Thyroid gland (tissue), 4 donors: Measurements from ENCODE around the gene CLMP. TPM values are rescaled to one million over a fixed set of nuclear protein-coding genes. Genes with fewer than 3 reads are reported as not detected.

ENCODE experiments used
- DNase-seq, 2 donors: peaks; one replicate each; pipeline ENCODE4 v3.0.0-alpha.2; 2019
- H3K27ac ChIP-seq, 3 donors: fragments of 200-600 bp; sonication (generic); 1 replicate in 2 of 3; 2 replicates in 1 of 3; pipeline ENCODE4 v1.5.1; 2016 to 2019; ENCODE audit warnings: mild to moderate bottlenecking in 1 of 3, moderate library complexity in 1 of 3
- H3K27me3 ChIP-seq: fragments of 200-600 bp; sonication (generic); one replicate; pipeline ENCODE4 v1.5.1; 2019
- H3K36me3 ChIP-seq, 2 donors: fragments of 200-600 bp; sonication (generic); one replicate each; pipeline ENCODE4 v1.5.1; 2016 to 2019
- H3K4me1 ChIP-seq, 2 donors: fragments of 200-600 bp; sonication (generic); one replicate each; pipeline ENCODE4 v1.5.1; 2017 to 2019
- H3K4me3 ChIP-seq, 3 donors: fragments of 200-600 bp; sonication (generic); replicated peaks in 1 of 3; 1 replicate in 2 of 3; 2 replicates in 1 of 3; pipeline ENCODE4 v1.5.1; 2016; ENCODE audit warnings: mild to moderate bottlenecking in 1 of 3
- H3K9me3 ChIP-seq: fragments of 200-600 bp; sonication (generic); one replicate; pipeline ENCODE4 v1.5.1; 2017
- POLR2A ChIP-seq, 2 donors: fragments of 450-650 bp; IDR thresholded peaks; one replicate each; pipeline ENCODE4 v1.6.1; 2017; ENCODE audit warnings: antibody characterized with exemption in 2 of 2, mild to moderate bottlenecking in 2 of 2, moderate library complexity in 1 of 2
- WGBS, 2 donors: methylation state at CpG; one replicate each; pipeline ENCODE4 v1.1.5; 2017; 5-methylcytosine and 5-hydroxymethylcytosine counted together
- intact Hi-C: fragments of 100-400 bp; cut with DNase I; formaldehyde crosslinking; loops from one replicate; pipeline ENCODE4 v1.15.1; 2023
- total RNA-seq, 4 donors: library from RNA; depleted of rRNA; stranded (reverse); fragments of >200 nt; gene quantifications; one replicate each; pipeline ENCODE4 v1.2.3, GENCODE V29; 2016
- TF ChIP-seq, protein P1 (sequence below), 6 experiments: fragments of 200-600 bp in 3 of 6; fragments of 450-650 bp in 3 of 6; sonication (generic) in 3 of 6; IDR thresholded peaks; one replicate each; pipeline ENCODE4 v1.5.1; 2016 to 2019; ENCODE audit warnings: antibody characterized with exemption in 6 of 6, mild to moderate bottlenecking in 2 of 6, inconsistent platforms in 1 of 6, moderate library complexity in 1 of 6

The CLMP gene
- total RNA-seq, 4 donors from 2014 or later = 4.9 to 13.2 (median 9.3) TPM

DNA sequence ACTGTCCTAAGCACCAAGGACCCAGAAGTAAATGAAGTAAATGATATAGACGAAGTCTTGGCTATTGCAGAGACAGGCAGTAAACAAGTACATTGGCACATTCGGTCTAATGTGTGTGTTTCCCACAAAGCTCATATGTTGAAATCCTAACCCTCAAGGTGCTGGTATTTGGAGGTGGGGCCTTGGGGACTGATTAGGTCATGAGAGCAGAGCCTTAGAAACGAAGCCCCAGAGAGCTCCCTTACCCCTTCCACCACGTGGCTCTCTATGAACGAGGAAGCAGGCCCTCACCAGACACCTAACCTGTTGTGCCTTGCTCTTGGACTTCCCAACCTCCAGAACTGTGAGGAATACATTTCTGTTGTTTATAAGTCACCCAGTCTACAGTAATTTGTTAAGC lies 14.9 kb downstream of the CLMP start:
- Histone ChIP-seq H3K4me3 (no peak overlapping the region), H3K4me1 (no peaks in the 10 kb centered on the region), H3K9me3 (no peaks in the 10 kb centered on the region), H3K27me3 (no peaks in the 10 kb centered on the region), H3K27ac (no peak overlapping the region), H3K36me3 (no peaks in the 10 kb centered on the region)
- WGBS, 2 donors = 75 to 76% methylated on average over 5 of the region's 5 CpGs
- no peak for DNase-seq
- intact Hi-C loops = no loop called here
- no peak for TF ChIP-seq POLR2A (IDR thresholded peaks at IDR 0.05)
- TF ChIP-seq, protein P1, sequence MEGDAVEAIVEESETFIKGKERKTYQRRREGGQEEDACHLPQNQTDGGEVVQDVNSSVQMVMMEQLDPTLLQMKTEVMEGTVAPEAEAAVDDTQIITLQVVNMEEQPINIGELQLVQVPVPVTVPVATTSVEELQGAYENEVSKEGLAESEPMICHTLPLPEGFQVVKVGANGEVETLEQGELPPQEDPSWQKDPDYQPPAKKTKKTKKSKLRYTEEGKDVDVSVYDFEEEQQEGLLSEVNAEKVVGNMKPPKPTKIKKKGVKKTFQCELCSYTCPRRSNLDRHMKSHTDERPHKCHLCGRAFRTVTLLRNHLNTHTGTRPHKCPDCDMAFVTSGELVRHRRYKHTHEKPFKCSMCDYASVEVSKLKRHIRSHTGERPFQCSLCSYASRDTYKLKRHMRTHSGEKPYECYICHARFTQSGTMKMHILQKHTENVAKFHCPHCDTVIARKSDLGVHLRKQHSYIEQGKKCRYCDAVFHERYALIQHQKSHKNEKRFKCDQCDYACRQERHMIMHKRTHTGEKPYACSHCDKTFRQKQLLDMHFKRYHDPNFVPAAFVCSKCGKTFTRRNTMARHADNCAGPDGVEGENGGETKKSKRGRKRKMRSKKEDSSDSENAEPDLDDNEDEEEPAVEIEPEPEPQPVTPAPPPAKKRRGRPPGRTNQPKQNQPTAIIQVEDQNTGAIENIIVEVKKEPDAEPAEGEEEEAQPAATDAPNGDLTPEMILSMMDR (IDR thresholded peaks at IDR 0.05) = no peak

DNA sequence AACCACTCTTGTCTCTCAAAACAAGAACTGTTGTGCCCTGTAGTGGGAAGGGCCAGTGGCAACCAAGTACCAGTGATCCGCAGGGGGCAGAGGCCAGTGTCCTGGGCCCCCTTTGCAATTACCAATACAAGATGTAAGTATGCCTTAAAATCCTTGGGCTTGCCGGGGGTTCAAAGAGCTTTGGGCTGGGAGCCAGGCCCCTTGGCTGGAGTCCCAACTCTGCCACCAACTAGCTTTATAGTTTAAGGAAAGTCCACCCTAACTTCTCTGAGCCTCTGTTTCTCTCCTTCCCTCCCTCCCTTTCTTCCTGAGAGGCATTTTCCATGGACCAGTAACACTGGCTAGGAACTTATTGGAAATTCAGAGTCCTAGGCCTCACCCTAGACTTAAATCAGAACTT lies 15.5 kb downstream of the CLMP start:
- H3K27me3 ChIP-seq = no peaks in the 10 kb centered on the region
- no peak overlapping the region for H3K27ac ChIP-seq
- H3K4me1 ChIP-seq = no peaks in the 10 kb centered on the region
- no peaks in the 10 kb centered on the region for H3K9me3 ChIP-seq
- intact Hi-C loops = no loop called here
- TF ChIP-seq, protein P1 (IDR thresholded peaks at IDR 0.05) = no peak
- no peak for TF ChIP-seq POLR2A (IDR thresholded peaks at IDR 0.05)
- 15 to 51% methylated on average over 2 of the region's 2 CpGs for WGBS, 2 donors
- H3K4me3 ChIP-seq = no peak overlapping the region
- DNase-seq = peak; percentile 14 to 20
- no peaks in the 10 kb centered on the region for H3K36me3 ChIP-seq

DNA sequence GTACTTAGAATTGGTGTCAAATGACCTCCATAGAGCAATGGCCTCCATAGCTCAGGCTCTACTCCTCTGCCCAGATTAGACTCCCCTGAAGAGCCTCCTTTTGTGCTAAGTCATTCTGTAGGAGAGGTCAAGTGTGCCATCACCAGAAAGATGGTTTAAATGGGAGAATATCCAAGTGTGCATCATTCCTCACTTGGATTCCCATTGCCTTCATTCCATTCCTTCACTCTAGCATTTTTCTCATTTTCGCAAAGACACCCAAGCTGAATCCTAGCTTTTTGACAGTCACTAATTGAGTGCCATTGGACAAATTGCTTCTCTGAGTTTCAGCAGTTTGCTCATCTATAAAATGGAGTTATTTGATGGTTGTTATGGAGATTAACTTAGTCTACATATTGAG lies 16.9 kb downstream of the CLMP start:
- Histone ChIP-seq H3K9me3 (no peaks in the 10 kb centered on the region), H3K4me3 (no peak overlapping the region), H3K36me3 (no peaks in the 10 kb centered on the region), H3K27me3 (no peaks in the 10 kb centered on the region), H3K4me1 (no peaks in the 10 kb centered on the region), H3K27ac (no peak overlapping the region)
- WGBS, 2 donors = 100% methylated on average over 1 of the region's 1 CpG
- DNase-seq = no peak
- TF ChIP-seq POLR2A (IDR thresholded peaks at IDR 0.05) = no peak
- TF ChIP-seq, protein P1 (IDR thresholded peaks at IDR 0.05) = no peak
- intact Hi-C loops = no loop called here

DNA sequence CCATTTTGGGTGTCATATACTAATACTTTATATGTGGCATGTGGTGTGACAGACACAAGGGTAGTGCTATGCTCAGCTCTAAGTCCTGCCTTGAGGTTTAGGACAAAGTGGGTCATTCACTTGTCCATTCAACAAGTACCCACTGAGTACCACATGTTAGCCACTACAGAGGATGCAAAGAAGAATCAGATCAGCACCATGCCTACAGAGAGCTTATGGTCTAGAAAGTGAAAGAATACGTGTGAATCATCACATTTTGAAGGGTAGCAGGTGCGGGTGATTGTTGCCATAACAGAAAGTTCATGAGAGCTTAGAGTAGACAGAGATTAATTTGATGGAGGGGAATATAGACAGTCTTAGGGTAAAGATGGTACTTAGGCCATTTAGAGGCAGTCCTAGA lies 18.3 kb downstream of the CLMP start:
- WGBS, 2 donors = 92 to 95% methylated on average over 2 of the region's 2 CpGs

More for the DNA sequence above, 18.3 kb downstream of the CLMP start:
- Histone ChIP-seq H3K4me1 (no peaks in the 10 kb centered on the region), H3K4me3 (no peak overlapping the region), H3K36me3 (no peaks in the 10 kb centered on the region), H3K9me3 (no peaks in the 10 kb centered on the region), H3K27ac (no peak overlapping the region), H3K27me3 (no peaks in the 10 kb centered on the region)
- DNase-seq = no peak
- intact Hi-C loops = no loop called here
- TF ChIP-seq, protein P1 (IDR thresholded peaks at IDR 0.05) = no peak
- TF ChIP-seq POLR2A (IDR thresholded peaks at IDR 0.05) = no peak
